ENCODE results near the gene EPHA10.

The EPHA10 gene

DNA sequence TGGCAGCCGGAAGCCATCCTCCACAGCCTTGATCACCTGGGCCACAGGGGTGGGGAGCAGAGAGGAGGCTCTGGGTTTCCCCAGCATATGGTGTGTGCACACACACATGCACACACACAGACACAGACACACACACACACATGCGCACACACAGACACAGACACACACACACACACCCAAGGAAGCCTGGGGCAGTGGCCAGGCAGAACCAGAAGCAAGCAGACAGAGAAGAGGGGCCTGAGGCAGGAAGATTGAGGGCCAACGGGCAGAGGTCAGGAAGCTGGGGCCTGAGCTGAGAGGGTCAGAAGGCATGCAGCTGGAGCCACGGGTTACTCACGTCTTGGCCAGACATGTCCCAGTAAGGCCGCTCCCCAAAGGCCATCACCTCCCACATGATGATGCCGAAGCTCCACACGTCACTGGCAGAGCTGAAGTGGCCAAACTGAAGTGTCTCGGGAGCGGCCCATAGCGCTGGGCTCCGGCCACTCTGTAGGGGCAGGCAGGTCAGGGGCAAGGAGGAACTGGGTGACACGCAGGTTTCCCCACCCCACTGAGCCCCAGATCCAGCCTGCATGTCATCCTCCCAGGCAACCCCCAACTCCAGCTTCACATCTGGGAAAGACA lies 45.2 kb downstream of the EPHA10 start:
- Histone ChIP-seq H3K4me3 (replicated peaks; ENCODE audit: insufficient read depth, low read length) (no peak overlapping the region), H3K27ac (replicated peaks) (no peak overlapping the region), H3K27me3 (ENCODE audit: insufficient read depth, poor library complexity, severe bottlenecking) (no peaks in the 10 kb centered on the region)
- DNase-seq (ENCODE audit: low read depth in 1 of 2, low spot score in 1 of 2), result no peak
- TF ChIP-seq, protein P1, sequence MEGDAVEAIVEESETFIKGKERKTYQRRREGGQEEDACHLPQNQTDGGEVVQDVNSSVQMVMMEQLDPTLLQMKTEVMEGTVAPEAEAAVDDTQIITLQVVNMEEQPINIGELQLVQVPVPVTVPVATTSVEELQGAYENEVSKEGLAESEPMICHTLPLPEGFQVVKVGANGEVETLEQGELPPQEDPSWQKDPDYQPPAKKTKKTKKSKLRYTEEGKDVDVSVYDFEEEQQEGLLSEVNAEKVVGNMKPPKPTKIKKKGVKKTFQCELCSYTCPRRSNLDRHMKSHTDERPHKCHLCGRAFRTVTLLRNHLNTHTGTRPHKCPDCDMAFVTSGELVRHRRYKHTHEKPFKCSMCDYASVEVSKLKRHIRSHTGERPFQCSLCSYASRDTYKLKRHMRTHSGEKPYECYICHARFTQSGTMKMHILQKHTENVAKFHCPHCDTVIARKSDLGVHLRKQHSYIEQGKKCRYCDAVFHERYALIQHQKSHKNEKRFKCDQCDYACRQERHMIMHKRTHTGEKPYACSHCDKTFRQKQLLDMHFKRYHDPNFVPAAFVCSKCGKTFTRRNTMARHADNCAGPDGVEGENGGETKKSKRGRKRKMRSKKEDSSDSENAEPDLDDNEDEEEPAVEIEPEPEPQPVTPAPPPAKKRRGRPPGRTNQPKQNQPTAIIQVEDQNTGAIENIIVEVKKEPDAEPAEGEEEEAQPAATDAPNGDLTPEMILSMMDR (IDR thresholded peaks at IDR 0.05; ENCODE audit: insufficient read depth, low read length), result no peak
- TF ChIP-seq GABPA (IDR thresholded peaks at IDR 0.05; ENCODE audit: low read depth) (no peak), POLR2AphosphoS5 (IDR thresholded peaks at IDR 0.05; ENCODE audit: low read depth) (no peak), SPI1 (IDR thresholded peaks at IDR 0.05; ENCODE audit: borderline replicate concordance, low read depth) (no peak)
- TF ChIP-seq, protein P2, sequence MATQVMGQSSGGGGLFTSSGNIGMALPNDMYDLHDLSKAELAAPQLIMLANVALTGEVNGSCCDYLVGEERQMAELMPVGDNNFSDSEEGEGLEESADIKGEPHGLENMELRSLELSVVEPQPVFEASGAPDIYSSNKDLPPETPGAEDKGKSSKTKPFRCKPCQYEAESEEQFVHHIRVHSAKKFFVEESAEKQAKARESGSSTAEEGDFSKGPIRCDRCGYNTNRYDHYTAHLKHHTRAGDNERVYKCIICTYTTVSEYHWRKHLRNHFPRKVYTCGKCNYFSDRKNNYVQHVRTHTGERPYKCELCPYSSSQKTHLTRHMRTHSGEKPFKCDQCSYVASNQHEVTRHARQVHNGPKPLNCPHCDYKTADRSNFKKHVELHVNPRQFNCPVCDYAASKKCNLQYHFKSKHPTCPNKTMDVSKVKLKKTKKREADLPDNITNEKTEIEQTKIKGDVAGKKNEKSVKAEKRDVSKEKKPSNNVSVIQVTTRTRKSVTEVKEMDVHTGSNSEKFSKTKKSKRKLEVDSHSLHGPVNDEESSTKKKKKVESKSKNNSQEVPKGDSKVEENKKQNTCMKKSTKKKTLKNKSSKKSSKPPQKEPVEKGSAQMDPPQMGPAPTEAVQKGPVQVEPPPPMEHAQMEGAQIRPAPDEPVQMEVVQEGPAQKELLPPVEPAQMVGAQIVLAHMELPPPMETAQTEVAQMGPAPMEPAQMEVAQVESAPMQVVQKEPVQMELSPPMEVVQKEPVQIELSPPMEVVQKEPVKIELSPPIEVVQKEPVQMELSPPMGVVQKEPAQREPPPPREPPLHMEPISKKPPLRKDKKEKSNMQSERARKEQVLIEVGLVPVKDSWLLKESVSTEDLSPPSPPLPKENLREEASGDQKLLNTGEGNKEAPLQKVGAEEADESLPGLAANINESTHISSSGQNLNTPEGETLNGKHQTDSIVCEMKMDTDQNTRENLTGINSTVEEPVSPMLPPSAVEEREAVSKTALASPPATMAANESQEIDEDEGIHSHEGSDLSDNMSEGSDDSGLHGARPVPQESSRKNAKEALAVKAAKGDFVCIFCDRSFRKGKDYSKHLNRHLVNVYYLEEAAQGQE (IDR thresholded peaks at IDR 0.05; ENCODE audit: insufficient replicate concordance, low read depth), result no peak

DNA sequence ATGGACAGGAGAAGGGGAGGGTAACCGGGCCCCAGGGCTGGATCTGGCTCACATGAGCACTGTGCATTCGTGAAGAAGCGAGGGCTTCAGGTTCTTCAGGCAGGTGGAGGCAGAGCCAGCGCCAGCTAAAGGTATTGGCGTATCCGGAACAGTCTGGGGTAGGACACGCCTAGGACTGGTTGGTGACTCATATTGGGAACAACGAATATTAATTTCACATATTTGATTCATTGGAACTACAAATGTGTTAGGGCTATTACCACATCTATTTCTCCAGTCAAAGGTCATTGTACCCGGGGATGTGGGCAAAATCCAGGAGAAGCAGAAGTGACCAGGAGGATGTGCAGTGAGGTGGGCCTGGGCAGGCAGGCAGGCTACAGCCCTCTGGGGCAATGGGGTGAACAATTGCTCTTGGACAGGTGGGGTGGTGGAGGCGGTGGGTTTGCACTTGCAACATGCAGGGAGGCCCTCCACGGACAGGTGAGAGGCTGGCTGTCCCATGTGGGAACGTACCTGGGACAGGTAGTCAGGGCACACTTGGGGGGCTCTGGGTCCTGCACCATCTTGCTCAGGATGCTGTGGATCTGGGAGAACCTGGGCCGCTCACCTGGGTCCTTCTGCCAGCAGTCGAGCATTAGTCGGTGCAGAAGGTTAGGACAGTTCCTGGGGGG lies 45.9 kb downstream of the EPHA10 start:
- Histone ChIP-seq H3K4me3 (replicated peaks; ENCODE audit: insufficient read depth, low read length) (no peak overlapping the region), H3K27me3 (ENCODE audit: insufficient read depth, poor library complexity, severe bottlenecking) (no peaks in the 10 kb centered on the region), H3K27ac (replicated peaks) (no peak overlapping the region)
- no peak for DNase-seq (ENCODE audit: low read depth in 1 of 2, low spot score in 1 of 2)
- TF ChIP-seq SPI1 (IDR thresholded peaks at IDR 0.05; ENCODE audit: borderline replicate concordance, low read depth) (no peak), GABPA (IDR thresholded peaks at IDR 0.05; ENCODE audit: low read depth) (no peak), POLR2AphosphoS5 (IDR thresholded peaks at IDR 0.05; ENCODE audit: low read depth) (no peak)
- TF ChIP-seq, protein P2 (IDR thresholded peaks at IDR 0.05; ENCODE audit: insufficient replicate concordance, low read depth), result no peak
- TF ChIP-seq, protein P1 (IDR thresholded peaks at IDR 0.05; ENCODE audit: insufficient read depth, low read length), result no peak

DNA sequence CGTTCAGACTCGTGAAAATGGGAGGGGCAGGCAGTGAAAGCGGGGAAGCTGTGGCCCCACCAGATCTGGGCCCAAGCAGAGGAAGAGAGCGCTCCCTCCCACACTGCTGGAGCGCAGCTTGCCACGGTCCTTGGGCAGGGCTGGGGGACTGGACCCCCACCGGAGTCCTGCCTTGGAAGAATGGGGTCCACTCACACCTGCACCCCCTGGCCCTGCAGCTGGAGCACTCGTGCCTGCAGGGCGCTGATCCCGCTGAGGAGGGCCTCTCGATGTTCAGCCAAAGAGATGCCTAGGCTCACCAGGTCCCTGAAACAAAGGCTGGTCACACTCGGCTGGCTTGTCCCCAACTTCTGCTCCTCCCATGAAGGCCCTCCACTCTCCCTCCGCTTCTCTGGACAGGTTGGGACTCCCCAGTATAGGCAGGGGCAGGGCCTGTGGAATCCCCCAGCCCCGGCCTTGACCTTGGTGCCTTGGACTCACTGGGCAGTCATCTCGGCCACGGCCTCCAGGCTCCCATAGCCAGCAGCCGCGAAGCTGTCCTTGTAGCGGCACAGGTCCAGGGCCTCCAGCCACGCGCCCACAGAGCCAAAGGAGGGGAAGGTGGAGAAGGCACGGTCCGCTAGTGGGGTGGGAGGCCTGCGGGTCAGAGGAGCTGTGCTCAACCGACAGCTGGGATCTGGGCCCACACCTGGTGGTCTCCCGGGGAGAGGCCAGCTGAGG lies 46.6 kb downstream of the EPHA10 start:
- no peaks in the 10 kb centered on the region for H3K27me3 ChIP-seq (ENCODE audit: insufficient read depth, poor library complexity, severe bottlenecking)
- DNase-seq (ENCODE audit: low read depth in 1 of 2, low spot score in 1 of 2), result no peak
- H3K4me3 ChIP-seq (replicated peaks; ENCODE audit: insufficient read depth, low read length), result no peak overlapping the region
- TF ChIP-seq, protein P2 (IDR thresholded peaks at IDR 0.05; ENCODE audit: insufficient replicate concordance, low read depth), result no peak
- TF ChIP-seq SPI1 (IDR thresholded peaks at IDR 0.05; ENCODE audit: borderline replicate concordance, low read depth) (no peak), GABPA (IDR thresholded peaks at IDR 0.05; ENCODE audit: low read depth) (no peak), POLR2AphosphoS5 (IDR thresholded peaks at IDR 0.05; ENCODE audit: low read depth) (no peak)
- TF ChIP-seq, protein P1 (IDR thresholded peaks at IDR 0.05; ENCODE audit: insufficient read depth, low read length), result no peak
- no peak overlapping the region for H3K27ac ChIP-seq (replicated peaks)
